Measurements from ENCODE around the gene FAM186B.

FAM186B gene

GRCh38 chr12:49547090-49547690 is 58.2 kb downstream of the FAM186B start:
- no peaks in the 10 kb centered on the region for H3K36me3 ChIP-seq (ENCODE audit: control insufficient read depth, insufficient read depth, low read length)
- H3K27ac ChIP-seq (ENCODE audit: low read depth, low read length), result no peak overlapping the region
- peaks cover 11% of the 10 kb centered on the region for H3K27me3 ChIP-seq (ENCODE audit: control insufficient read depth, insufficient read depth, low read length)
- no peak overlapping the region for H3K9ac ChIP-seq (ENCODE audit: low read length)
- H3K4me1 ChIP-seq (ENCODE audit: control insufficient read depth, insufficient read depth, low read length), result peaks cover 7% of the 10 kb centered on the region
- H3K4me3 ChIP-seq (ENCODE audit: low read length), result no peak overlapping the region

- Histone ChIP-seq H3K4me1 (ENCODE audit: control insufficient read depth, insufficient read depth, low read length) (peaks cover 7% of the 10 kb centered on the region), H3K27me3 (ENCODE audit: control insufficient read depth, insufficient read depth, low read length) (peaks cover 11% of the 10 kb centered on the region)
Observed at GRCh38 chr12:49546481-49546880, 59.0 kb downstream of the FAM186B start.

GRCh38 chr12:49545815-49546214 is 59.6 kb downstream of the FAM186B start:
- H3K9ac ChIP-seq (ENCODE audit: low read length), result no peak overlapping the region
- H3K4me1 ChIP-seq (ENCODE audit: control insufficient read depth, insufficient read depth, low read length), result peaks cover 7% of the 10 kb centered on the region
- H3K36me3 ChIP-seq (ENCODE audit: control insufficient read depth, insufficient read depth, low read length), result no peaks in the 10 kb centered on the region
- peaks cover 11% of the 10 kb centered on the region for H3K27me3 ChIP-seq (ENCODE audit: control insufficient read depth, insufficient read depth, low read length)
- H3K27ac ChIP-seq (ENCODE audit: low read depth, low read length), result no peak overlapping the region
- no peak overlapping the region for H3K4me3 ChIP-seq (ENCODE audit: low read length)

More at GRCh38 chr12:49546481-49546880, 59.0 kb downstream of the FAM186B start:
- no peak overlapping the region for H3K9ac ChIP-seq (ENCODE audit: low read length)
- no peak overlapping the region for H3K4me3 ChIP-seq (ENCODE audit: low read length)
- no peak overlapping the region for H3K27ac ChIP-seq (ENCODE audit: low read depth, low read length)
- H3K36me3 ChIP-seq (ENCODE audit: control insufficient read depth, insufficient read depth, low read length), result no peaks in the 10 kb centered on the region

GRCh38 chr12:49543914-49544815 is 61.3 kb downstream of the FAM186B start:
- no peak overlapping the region for H3K27ac ChIP-seq (ENCODE audit: low read depth, low read length)
- peaks cover 23% of the 10 kb centered on the region for H3K27me3 ChIP-seq (ENCODE audit: control insufficient read depth, insufficient read depth, low read length)
- peaks cover 7% of the 10 kb centered on the region for H3K4me1 ChIP-seq (ENCODE audit: control insufficient read depth, insufficient read depth, low read length)
- H3K36me3 ChIP-seq (ENCODE audit: control insufficient read depth, insufficient read depth, low read length), result no peaks in the 10 kb centered on the region
- H3K4me3 ChIP-seq (ENCODE audit: low read length), result no peak overlapping the region
- H3K9ac ChIP-seq (ENCODE audit: low read length), result no peak overlapping the region

- H3K4me3 ChIP-seq (ENCODE audit: low read length), result no peak overlapping the region
- no peak overlapping the region for H3K9ac ChIP-seq (ENCODE audit: low read length)
- H3K27me3 ChIP-seq (ENCODE audit: control insufficient read depth, insufficient read depth, low read length), result peaks cover 19% of the 10 kb centered on the region
- no peaks in the 10 kb centered on the region for H3K36me3 ChIP-seq (ENCODE audit: control insufficient read depth, insufficient read depth, low read length)
- peaks cover 1% of the 10 kb centered on the region for H3K4me1 ChIP-seq (ENCODE audit: control insufficient read depth, insufficient read depth, low read length)
- H3K27ac ChIP-seq (ENCODE audit: low read depth, low read length), result no peak overlapping the region
Observed at GRCh38 chr12:49543221-49543913, 62.1 kb downstream of the FAM186B start.

- Histone ChIP-seq H3K27me3 (ENCODE audit: control insufficient read depth, insufficient read depth, low read length) (peaks cover 21% of the 10 kb centered on the region), H3K36me3 (ENCODE audit: control insufficient read depth, insufficient read depth, low read length) (no peaks in the 10 kb centered on the region), H3K4me1 (ENCODE audit: control insufficient read depth, insufficient read depth, low read length) (peaks cover 4% of the 10 kb centered on the region), H3K4me3 (ENCODE audit: low read length) (no peak overlapping the region), H3K27ac (ENCODE audit: low read depth, low read length) (no peak overlapping the region), H3K9ac (ENCODE audit: low read length) (no peak overlapping the region)
Observed at GRCh38 chr12:49542592-49543160, 62.8 kb downstream of the FAM186B start.

- Histone ChIP-seq H3K4me3 (ENCODE audit: low read length) (no peak overlapping the region), H3K36me3 (ENCODE audit: control insufficient read depth, insufficient read depth, low read length) (no peaks in the 10 kb centered on the region), H3K27ac (ENCODE audit: low read depth, low read length) (no peak overlapping the region), H3K27me3 (ENCODE audit: control insufficient read depth, insufficient read depth, low read length) (peaks cover 26% of the 10 kb centered on the region), H3K4me1 (ENCODE audit: control insufficient read depth, insufficient read depth, low read length) (peaks cover 4% of the 10 kb centered on the region), H3K9ac (ENCODE audit: low read length) (no peak overlapping the region)
Observed at GRCh38 chr12:49541911-49542505, 63.4 kb downstream of the FAM186B start.

GRCh38 chr12:49541140-49541861 is 64.1 kb downstream of the FAM186B start:
- no peaks in the 10 kb centered on the region for H3K36me3 ChIP-seq (ENCODE audit: control insufficient read depth, insufficient read depth, low read length)
- H3K4me1 ChIP-seq (ENCODE audit: control insufficient read depth, insufficient read depth, low read length), result peaks cover 4% of the 10 kb centered on the region
- no peak overlapping the region for H3K9ac ChIP-seq (ENCODE audit: low read length)
- H3K4me3 ChIP-seq (ENCODE audit: low read length), result no peak overlapping the region
- H3K27me3 ChIP-seq (ENCODE audit: control insufficient read depth, insufficient read depth, low read length), result peaks cover 26% of the 10 kb centered on the region
- H3K27ac ChIP-seq (ENCODE audit: low read depth, low read length), result no peak overlapping the region

GRCh38 chr12:49540229-49541139 is 65.0 kb downstream of the FAM186B start:
- Histone ChIP-seq H3K4me3 (ENCODE audit: low read length) (no peak overlapping the region), H3K9ac (ENCODE audit: low read length) (no peak overlapping the region), H3K36me3 (ENCODE audit: control insufficient read depth, insufficient read depth, low read length) (no peaks in the 10 kb centered on the region), H3K27ac (ENCODE audit: low read depth, low read length) (no peak overlapping the region), H3K4me1 (ENCODE audit: control insufficient read depth, insufficient read depth, low read length) (peaks cover 4% of the 10 kb centered on the region), H3K27me3 (ENCODE audit: control insufficient read depth, insufficient read depth, low read length) (peaks cover 21% of the 10 kb centered on the region)

- H3K36me3 ChIP-seq (ENCODE audit: control insufficient read depth, insufficient read depth, low read length), result no peaks in the 10 kb centered on the region
- H3K27ac ChIP-seq (ENCODE audit: low read depth, low read length), result no peak overlapping the region
- no peak overlapping the region for H3K4me3 ChIP-seq (ENCODE audit: low read length)
- H3K27me3 ChIP-seq (ENCODE audit: control insufficient read depth, insufficient read depth, low read length), result peaks cover 21% of the 10 kb centered on the region
- peaks cover 4% of the 10 kb centered on the region for H3K4me1 ChIP-seq (ENCODE audit: control insufficient read depth, insufficient read depth, low read length)
- no peak overlapping the region for H3K9ac ChIP-seq (ENCODE audit: low read length)
Observed at GRCh38 chr12:49539406-49540228, 65.8 kb downstream of the FAM186B start.

All from rectal smooth muscle tissue (tissue), 1 donor.